HCT116 (cell line): ENCODE measurements around the gene SOX18. TPM values are rescaled to one million over a fixed set of nuclear protein-coding genes. Genes with fewer than 3 reads are reported as not detected.

Experiments
- ATAC-seq: fragments of 200-7000 bp; cut with Tn5 transposase; 2 replicates; pipeline ENCODE4 v1.9.1; 2020; ENCODE audit warnings: mild to moderate bottlenecking, moderate library complexity
- BruUV-seq: library from RNA; stranded (reverse); fragments of 400-500 nt; replicated peaks from 2 replicates; lab custom pipeline; 2021; lab: Mats Ljungman, UMichigan
- CTCF ChIA-PET: fragments of 300-600 bp; sonication (Branson Sonifier 250); formaldehyde crosslinking; loops from one replicate; lab custom pipeline; 2021; ENCODE audit warnings: antibody characterized with exemption; lab: Charles Lee
- POLR2A ChIA-PET: fragments of 300-600, 350-600 bp; sonication (Branson Sonifier 250); formaldehyde crosslinking; loops from one replicate; lab custom pipeline; 2021; ENCODE audit warnings: antibody characterized with exemption; lab: Charles Lee
- RAD21 ChIA-PET, 2 experiments: fragments of 300-600 bp; sonication (Branson Sonifier 250); formaldehyde crosslinking; loops; one replicate each; lab custom pipeline; 2023; ENCODE audit warnings: low total read pairs in 2 of 2; ENCODE audit not compliant: uncharacterized antibody in 2 of 2, unreplicated experiment in 2 of 2, low non-redundant PET in 1 of 2; lab: Charles Lee
- DNase-seq: peaks from one replicate; pipeline ENCODE4 v3.0.0-alpha.2; 2010; ENCODE audit warnings: low read depth, low spot score
- H2AFZ ChIP-seq: fragments of 200-600 bp; shearing (Covaris generic), sonication (generic); 2 replicates; pipeline ENCODE4 v1.6.1; 2017; ENCODE audit warnings: low read depth, mixed run types, mixed read lengths, antibody characterized with exemption, low read length; ENCODE audit not compliant: poor library complexity, severe bottlenecking
- H3K27ac ChIP-seq: 2 replicates; pipeline ENCODE4 v1.5.1; 2012; ENCODE audit warnings: low read depth, low read length
- H3K27me3 ChIP-seq: fragments of 200-600 bp; sonication (generic); 2 replicates; pipeline ENCODE4 v1.6.1; 2016; ENCODE audit warnings: mixed run types, low read length, mixed read lengths; ENCODE audit not compliant: insufficient read depth
- H3K36me3 ChIP-seq, 2 experiments: fragments of 200-500 bp in 1 of 2; fragments of 200-600 bp in 1 of 2; sonication (Bioruptor generic) in 1 of 2; sonication (generic) in 1 of 2; 2 replicates each; pipeline versions ENCODE4 v1.5.1 to v1.6.1; 2014 to 2016; ENCODE audit warnings: low read length in 2 of 2, inconsistent platforms in 1 of 2, mixed read lengths in 1 of 2, mixed run types in 1 of 2; ENCODE audit not compliant: insufficient read depth in 2 of 2, control insufficient read depth in 1 of 2
- H3K4me1 ChIP-seq, 2 experiments: fragments of 200-600 bp in 1 of 2; sonication (generic) in 1 of 2; 2 replicates each; pipeline versions ENCODE4 v1.5.1 to v1.6.1; 2012 to 2017; ENCODE audit warnings: low read length in 2 of 2, inconsistent platforms in 1 of 2, mild to moderate bottlenecking in 1 of 2, mixed read lengths in 1 of 2, mixed run types in 1 of 2, moderate library complexity in 1 of 2; ENCODE audit not compliant: insufficient read depth in 2 of 2, control insufficient read depth in 1 of 2
- H3K4me2 ChIP-seq: fragments of 200-600 bp; sonication (generic); 2 replicates; pipeline ENCODE4 v1.6.1; 2017; ENCODE audit warnings: mixed run types, low read length, mixed read lengths
- H3K4me3 ChIP-seq, 2 experiments: fragments of 200-600 bp in 1 of 2; sonication (generic) in 1 of 2; replicated peaks in 1 of 2; 2 replicates each; pipeline ENCODE4 v1.5.1; 2011 to 2016; ENCODE audit warnings: low read length in 2 of 2, control low read depth in 1 of 2, low read depth in 1 of 2, mild to moderate bottlenecking in 1 of 2, mixed read lengths in 1 of 2, mixed run types in 1 of 2
- H3K79me2 ChIP-seq: fragments of 200-600 bp; sonication (generic); 2 replicates; pipeline ENCODE4 v1.6.1; 2017; ENCODE audit warnings: mild to moderate bottlenecking, mixed run types, low read length, moderate library complexity, mixed read lengths; ENCODE audit not compliant: insufficient read depth
- H3K9ac ChIP-seq: fragments of 200-600 bp; sonication (generic); 2 replicates; pipeline ENCODE4 v1.6.1; 2016; ENCODE audit warnings: low read length, mixed read lengths
- H3K9me2 ChIP-seq: fragments of 200-600 bp; sonication (generic), shearing (Covaris generic); 2 replicates; pipeline ENCODE4 v1.6.1; 2017; ENCODE audit warnings: mixed run types, mild to moderate bottlenecking, moderate library complexity; ENCODE audit not compliant: insufficient read depth
- H3K9me3 ChIP-seq, 2 experiments: fragments of 200-500 bp in 1 of 2; fragments of 200-600 bp in 1 of 2; sonication (Bioruptor generic) in 1 of 2; sonication (generic) in 1 of 2; 2 replicates each; pipeline ENCODE4 v1.6.1; 2014 to 2017; ENCODE audit warnings: low read length in 2 of 2, mixed read lengths in 2 of 2, inconsistent platforms in 1 of 2, low read depth in 1 of 2, mild to moderate bottlenecking in 1 of 2, mixed run types in 1 of 2, moderate library complexity in 1 of 2; ENCODE audit not compliant: control insufficient read depth in 1 of 2, insufficient read depth in 1 of 2
- H4K20me1 ChIP-seq: fragments of 200-600 bp; sonication (generic), shearing (Covaris generic); 2 replicates; pipeline ENCODE4 v1.6.1; 2017; ENCODE audit warnings: mixed run types, mild to moderate bottlenecking, moderate library complexity; ENCODE audit not compliant: insufficient read depth
- CBX3 ChIP-seq: IDR thresholded peaks from 2 replicates; pipeline ENCODE4 v1.6.1; 2012; ENCODE audit warnings: low read depth
- CEBPB ChIP-seq: IDR thresholded peaks from 2 replicates; pipeline ENCODE4 v1.6.1; 2012; ENCODE audit warnings: low read depth
- ELF1 ChIP-seq: IDR thresholded peaks from 2 replicates; pipeline ENCODE4 v1.6.1; 2012; ENCODE audit warnings: low read depth, borderline replicate concordance
- EZH2 ChIP-seq: fragments of 200-600 bp; sonication (generic); IDR thresholded peaks from 2 replicates; pipeline ENCODE4 v1.6.1; 2017; ENCODE audit warnings: antibody characterized with exemption, mixed run types
- EZH2phosphoT487 ChIP-seq: fragments of 200-600 bp; IDR thresholded peaks from 2 replicates; pipeline ENCODE4 v1.6.1; 2018; ENCODE audit warnings: antibody characterized with exemption, borderline replicate concordance
- FOSL1 ChIP-seq: IDR thresholded peaks from 2 replicates; pipeline ENCODE4 v1.6.1; 2012; ENCODE audit warnings: low read depth
- JUND ChIP-seq: IDR thresholded peaks from 2 replicates; pipeline ENCODE4 v1.6.1; 2012
- MAX ChIP-seq: IDR thresholded peaks from 2 replicates; pipeline ENCODE4 v1.6.1; 2012
- POLR2A ChIP-seq: IDR thresholded peaks from 2 replicates; pipeline ENCODE4 v1.7.0; 2011; ENCODE audit warnings: borderline replicate concordance; ENCODE audit not compliant: insufficient read depth, insufficient read length; ENCODE audit errors: extremely low read depth
- POLR2AphosphoS5 ChIP-seq: IDR thresholded peaks from 2 replicates; pipeline ENCODE4 v1.6.1; 2011; ENCODE audit warnings: mild to moderate bottlenecking, low read depth, low read length, moderate library complexity
- RAD21 ChIP-seq: IDR thresholded peaks from 2 replicates; pipeline ENCODE4 v1.6.1; 2012; ENCODE audit warnings: low read depth, mild to moderate bottlenecking
- SIN3A ChIP-seq: IDR thresholded peaks from 2 replicates; pipeline ENCODE4 v1.6.1; 2012; ENCODE audit warnings: low read depth
- SP1 ChIP-seq: IDR thresholded peaks from 2 replicates; pipeline ENCODE4 v1.6.1; 2012; ENCODE audit warnings: low read depth
- TCF7L2 ChIP-seq: IDR thresholded peaks from 2 replicates; pipeline ENCODE4 v1.7.0; 2011; ENCODE audit warnings: borderline replicate concordance, inconsistent platforms; ENCODE audit not compliant: insufficient read depth, insufficient read length; ENCODE audit errors: extremely low read depth
- YY1 ChIP-seq: IDR thresholded peaks from 2 replicates; pipeline ENCODE4 v1.6.1; 2011; ENCODE audit warnings: low read length, low read depth, moderate library complexity, mild to moderate bottlenecking; ENCODE audit not compliant: insufficient replicate concordance; ENCODE audit errors: extremely low read depth
- ZBTB33 ChIP-seq: IDR thresholded peaks from 2 replicates; pipeline ENCODE4 v1.6.1; 2011; ENCODE audit warnings: mild to moderate bottlenecking, low read length, moderate library complexity; ENCODE audit not compliant: insufficient replicate concordance; ENCODE audit errors: extremely low read depth
- ZNF274 ChIP-seq: fragments of 200-500 bp; sonication (Bioruptor generic); IDR thresholded peaks from 2 replicates; pipeline ENCODE4 v1.6.1; 2014; ENCODE audit warnings: mild to moderate bottlenecking, low read depth, low read length, inconsistent platforms
- intact Hi-C: fragments of 100-400 bp; cut with micrococcal nuclease; formaldehyde crosslinking; loops from 2 replicates; pipeline ENCODE4 v1.10.0; 2022
- total RNA-seq: library from RNA; stranded (reverse); gene quantifications from one replicate; pipeline ENCODE4 v1.2.1, GENCODE V29; 2021; ENCODE audit not compliant: unreplicated experiment
- TF ChIP-seq, protein P1 (sequence below): IDR thresholded peaks from 2 replicates; pipeline ENCODE4 v1.6.1; 2012
- TF ChIP-seq, protein P2 (sequence below), 3 experiments: fragments of 200-600 bp in 1 of 3; sonication (generic) in 1 of 3; IDR thresholded peaks in 2 of 3; conservative IDR thresholded peaks in 1 of 3; 2 replicates each; pipeline ENCODE4 v1.5.1; 2012 to 2017; ENCODE audit warnings: low read depth in 2 of 3, low read length in 2 of 3, antibody characterized with exemption in 1 of 3, borderline replicate concordance in 1 of 3, control low read depth in 1 of 3, mild to moderate bottlenecking in 1 of 3, mixed read lengths in 1 of 3, mixed run types in 1 of 3, moderate library complexity in 1 of 3; ENCODE audit not compliant: insufficient read depth in 1 of 3

Gene SOX18
- total RNA-seq, 1 experiment from 2014 or later: 3.3 TPM

DNA sequence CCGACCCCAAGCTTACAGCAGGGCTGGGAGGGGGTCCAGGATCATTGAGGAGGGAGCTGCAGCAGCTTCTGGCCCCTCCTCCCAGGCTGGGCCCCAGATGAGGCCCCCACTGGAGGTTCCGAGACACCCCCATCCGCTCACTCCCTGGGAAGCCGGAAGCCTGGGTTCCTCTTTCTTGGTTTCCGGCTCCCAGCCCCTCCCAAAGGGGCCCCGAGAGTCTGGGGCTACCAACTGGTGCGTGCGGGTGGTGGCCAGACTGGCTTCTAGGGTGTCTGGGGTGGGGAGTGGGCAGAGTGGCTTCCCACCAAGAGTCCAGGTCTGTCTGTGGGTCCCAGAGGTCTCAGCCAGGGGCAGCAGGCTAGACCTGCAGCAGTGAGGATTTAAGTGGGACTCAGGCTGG lies 27.7 kb upstream of the SOX18 start:
- no peaks in the 10 kb centered on the region for H3K9me2 ChIP-seq
- H4K20me1 ChIP-seq: no peaks in the 10 kb centered on the region
- no peak overlapping the region for H3K27ac ChIP-seq
- ChIA-PET RAD21 (interaction anchor here in 1 of 2 experiments (0.6 kb wide), 1 partner anchor 539 kb away, joined by 5 read pairs; no protein-coding TSS in a partner anchor), POLR2A (interaction anchor here (1.8 kb wide), 1 partner anchor 15 kb away, joined by 5 read pairs; no protein-coding TSS in a partner anchor), CTCF (no interaction called here)
- H3K27me3 ChIP-seq: no peaks in the 10 kb centered on the region
- no peak overlapping the region for H2AFZ ChIP-seq
- no TSS peak for BruUV-seq
- peaks cover 9 to 14% of the 10 kb centered on the region in 2 experiments for H3K4me1 ChIP-seq
- intact Hi-C loops: no loop called here
- TF ChIP-seq SIN3A: no peak
- no peak for TF ChIP-seq CEBPB
- TF ChIP-seq, protein P1, sequence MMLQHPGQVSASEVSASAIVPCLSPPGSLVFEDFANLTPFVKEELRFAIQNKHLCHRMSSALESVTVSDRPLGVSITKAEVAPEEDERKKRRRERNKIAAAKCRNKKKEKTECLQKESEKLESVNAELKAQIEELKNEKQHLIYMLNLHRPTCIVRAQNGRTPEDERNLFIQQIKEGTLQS: no peak
- no peak for TF ChIP-seq CBX3
- no peak for TF ChIP-seq JUND
- TF ChIP-seq, protein P2, sequence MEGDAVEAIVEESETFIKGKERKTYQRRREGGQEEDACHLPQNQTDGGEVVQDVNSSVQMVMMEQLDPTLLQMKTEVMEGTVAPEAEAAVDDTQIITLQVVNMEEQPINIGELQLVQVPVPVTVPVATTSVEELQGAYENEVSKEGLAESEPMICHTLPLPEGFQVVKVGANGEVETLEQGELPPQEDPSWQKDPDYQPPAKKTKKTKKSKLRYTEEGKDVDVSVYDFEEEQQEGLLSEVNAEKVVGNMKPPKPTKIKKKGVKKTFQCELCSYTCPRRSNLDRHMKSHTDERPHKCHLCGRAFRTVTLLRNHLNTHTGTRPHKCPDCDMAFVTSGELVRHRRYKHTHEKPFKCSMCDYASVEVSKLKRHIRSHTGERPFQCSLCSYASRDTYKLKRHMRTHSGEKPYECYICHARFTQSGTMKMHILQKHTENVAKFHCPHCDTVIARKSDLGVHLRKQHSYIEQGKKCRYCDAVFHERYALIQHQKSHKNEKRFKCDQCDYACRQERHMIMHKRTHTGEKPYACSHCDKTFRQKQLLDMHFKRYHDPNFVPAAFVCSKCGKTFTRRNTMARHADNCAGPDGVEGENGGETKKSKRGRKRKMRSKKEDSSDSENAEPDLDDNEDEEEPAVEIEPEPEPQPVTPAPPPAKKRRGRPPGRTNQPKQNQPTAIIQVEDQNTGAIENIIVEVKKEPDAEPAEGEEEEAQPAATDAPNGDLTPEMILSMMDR (IDR thresholded peaks at IDR 0.05 in 2 of 3, conservative IDR thresholded peaks at IDR 0.05 in 1 of 3; ENCODE audit: borderline replicate concordance in 1 of 3, insufficient read depth in 1 of 3, low read depth in 2 of 3, low read length in 2 of 3): no peak
- TF ChIP-seq RAD21: no peak
- TF ChIP-seq YY1: no peak
- no peak for TF ChIP-seq EZH2phosphoT487
- no peak for TF ChIP-seq EZH2
- TF ChIP-seq MAX: no peak
- TF ChIP-seq SP1: no peak
- TF ChIP-seq ELF1: no peak
- TF ChIP-seq FOSL1: no peak
- no peak for TF ChIP-seq POLR2A
- TF ChIP-seq POLR2AphosphoS5: no peak
- no peak for TF ChIP-seq TCF7L2
- TF ChIP-seq ZNF274: no peak
- no peak for TF ChIP-seq ZBTB33
- no peak overlapping the region for H3K4me3 ChIP-seq
- no peaks in the 10 kb centered on the region for H3K36me3 ChIP-seq
- no peaks in the 10 kb centered on the region for H3K9me3 ChIP-seq
- ATAC-seq (no peak), DNase-seq (no peak)
- peaks cover 9% of the 10 kb centered on the region; the same call in 1 of the 2 replicates for H3K79me2 ChIP-seq
- no peak overlapping the region for H3K4me2 ChIP-seq
- H3K9ac ChIP-seq: no peak overlapping the region
